Osteocyte (in vitro differentiated cells): ENCODE results near the gene PRKG1. TPM values are rescaled to one million over a fixed set of nuclear protein-coding genes. Genes with fewer than 3 reads are reported as not detected.

Source experiments
- DNase-seq: peaks from one replicate; pipeline ENCODE4 v3.0.0; 2021; ENCODE audit warnings: mixed read lengths; ENCODE audit not compliant: unreplicated experiment; ENCODE audit errors: extremely low spot score
- H3K27ac Mint-ChIP-seq: one replicate; pipeline ENCODE4 v1.8.0; 2021; ENCODE audit warnings: mild to moderate bottlenecking, mixed read lengths; ENCODE audit not compliant: unreplicated experiment
- H3K27me3 Mint-ChIP-seq: one replicate; pipeline ENCODE4 v1.8.0; 2021; ENCODE audit warnings: mixed read lengths; ENCODE audit not compliant: unreplicated experiment
- H3K36me3 Mint-ChIP-seq: one replicate; pipeline ENCODE4 v1.8.0; 2021; ENCODE audit warnings: mixed read lengths; ENCODE audit not compliant: unreplicated experiment
- H3K4me1 Mint-ChIP-seq: one replicate; pipeline ENCODE4 v1.8.0; 2021; ENCODE audit warnings: mixed read lengths; ENCODE audit not compliant: unreplicated experiment
- H3K4me3 Mint-ChIP-seq: one replicate; pipeline ENCODE4 v1.8.0; 2021; ENCODE audit warnings: mild to moderate bottlenecking, moderate library complexity, mixed read lengths; ENCODE audit not compliant: unreplicated experiment
- H3K9me3 Mint-ChIP-seq: one replicate; pipeline ENCODE4 v1.8.0; 2021; ENCODE audit warnings: mixed read lengths; ENCODE audit not compliant: unreplicated experiment
- CTCF ChIP-seq: fragments of 200-600 bp; sonication (generic); IDR thresholded peaks from 2 replicates; pipeline ENCODE4 v1.5.0; 2021; ENCODE audit warnings: antibody characterized with exemption, mild to moderate bottlenecking, moderate library complexity
- total RNA-seq: library from RNA; stranded (reverse); gene quantifications from 2 replicates; pipeline ENCODE4 v1.2.1, GENCODE V29; 2021

The PRKG1 gene
- total RNA-seq, 1 donor from 2014 or later, result 10.8 TPM

GRCh38 chr10:52259426-52259812, 1185.1 kb downstream of the PRKG1 start:
- no peak for DNase-seq
- no peaks in the 10 kb centered on the region for H3K27me3 Mint-ChIP-seq
- no peak for TF ChIP-seq CTCF
- H3K4me1 Mint-ChIP-seq, result peaks cover 19% of the 10 kb centered on the region
- H3K4me3 Mint-ChIP-seq, result no peak overlapping the region
- no peaks in the 10 kb centered on the region for H3K9me3 Mint-ChIP-seq
- H3K27ac Mint-ChIP-seq, result no peak overlapping the region
- no peaks in the 10 kb centered on the region for H3K36me3 Mint-ChIP-seq

GRCh38 chr10:52261362-52261761, 1187.1 kb downstream of the PRKG1 start:
- Mint-ChIP-seq H3K36me3 (no peaks in the 10 kb centered on the region), H3K27me3 (no peaks in the 10 kb centered on the region), H3K9me3 (no peaks in the 10 kb centered on the region), H3K27ac (no peak overlapping the region), H3K4me3 (no peak overlapping the region), H3K4me1 (peaks cover 10% of the 10 kb centered on the region)
- TF ChIP-seq CTCF, result no peak
- no peak for DNase-seq

- TF ChIP-seq CTCF, result no peak
- Mint-ChIP-seq H3K9me3 (no peaks in the 10 kb centered on the region), H3K27ac (no peak overlapping the region), H3K4me1 (no peaks in the 10 kb centered on the region), H3K27me3 (no peaks in the 10 kb centered on the region), H3K4me3 (no peak overlapping the region), H3K36me3 (no peaks in the 10 kb centered on the region)
- no peak for DNase-seq
Measured at GRCh38 chr10:52265131-52265926, 1191.0 kb downstream of the PRKG1 start.

- TF ChIP-seq CTCF, result no peak
- H3K27me3 Mint-ChIP-seq, result no peaks in the 10 kb centered on the region
- H3K4me1 Mint-ChIP-seq, result no peaks in the 10 kb centered on the region
- no peak overlapping the region for H3K4me3 Mint-ChIP-seq
- no peaks in the 10 kb centered on the region for H3K9me3 Mint-ChIP-seq
- H3K36me3 Mint-ChIP-seq, result no peaks in the 10 kb centered on the region
- no peak overlapping the region for H3K27ac Mint-ChIP-seq
- DNase-seq, result no peak
Measured at GRCh38 chr10:52266858-52267257, 1192.6 kb downstream of the PRKG1 start.

- no peak overlapping the region for H3K27ac Mint-ChIP-seq
- H3K36me3 Mint-ChIP-seq, result no peaks in the 10 kb centered on the region
- DNase-seq, result no peak
- no peaks in the 10 kb centered on the region for H3K27me3 Mint-ChIP-seq
- TF ChIP-seq CTCF, result no peak
- no peaks in the 10 kb centered on the region for H3K4me1 Mint-ChIP-seq
- no peak overlapping the region for H3K4me3 Mint-ChIP-seq
- H3K9me3 Mint-ChIP-seq, result no peaks in the 10 kb centered on the region
Measured at GRCh38 chr10:52268790-52269189, 1194.5 kb downstream of the PRKG1 start.
